ELR (cell line): ENCODE data around the gene ADCY1.

Experiments
- DNase-seq: peaks from one replicate; pipeline ENCODE4 v3.0.0-alpha.2; 2015; ENCODE audit warnings: low read depth

Gene ADCY1

GRCh38 chr7:45625714-45626440, 51.7 kb downstream of the ADCY1 start:
- DNase-seq = no peak

- no peak for DNase-seq
Measured at GRCh38 chr7:45626441-45627430, 52.6 kb downstream of the ADCY1 start.

- no peak for DNase-seq
Measured at GRCh38 chr7:45627691-45628456, 53.7 kb downstream of the ADCY1 start.

DNA sequence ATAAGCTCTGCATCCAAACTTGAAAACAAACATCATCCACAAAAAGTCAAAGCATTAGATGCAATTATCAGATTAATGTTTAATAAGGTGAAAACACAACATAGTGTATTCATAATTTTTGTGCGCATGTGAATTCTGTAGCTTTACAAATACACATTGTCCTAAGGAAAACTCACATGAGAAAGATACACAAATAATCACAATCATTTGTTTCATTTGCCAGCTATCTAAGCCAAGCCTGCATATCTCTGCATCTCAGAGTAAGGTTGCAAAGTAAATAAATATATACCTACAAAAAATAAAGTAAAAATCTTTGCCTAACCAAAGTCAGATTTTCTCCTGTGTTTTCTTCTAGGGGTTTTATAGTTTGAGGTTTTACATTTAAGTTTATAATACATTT, 57.4 kb downstream of the ADCY1 start:
- no peak for DNase-seq

DNA sequence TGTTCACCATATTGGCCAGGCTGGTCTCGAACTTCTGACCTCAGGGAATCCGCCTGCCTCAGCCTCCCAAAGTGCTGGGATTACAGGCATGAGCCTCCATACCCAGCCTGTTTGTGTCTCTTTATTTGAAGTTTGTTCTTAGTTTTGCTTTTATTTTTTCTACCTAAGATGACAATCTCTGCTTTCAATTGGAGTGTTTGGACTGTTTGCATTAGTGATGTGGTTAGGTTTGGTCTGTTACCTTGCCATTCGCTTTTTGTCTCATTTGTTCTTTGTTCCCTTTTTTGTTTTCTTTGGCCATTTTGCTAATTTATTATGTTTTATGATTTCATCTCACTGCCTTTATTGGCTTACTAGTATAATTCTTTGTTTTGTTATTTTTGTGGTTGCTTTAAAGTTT, 62.6 kb downstream of the ADCY1 start:
- DNase-seq = no peak

GRCh38 chr7:45638916-45639315, 64.7 kb downstream of the ADCY1 start:
- DNase-seq = no peak

DNA sequence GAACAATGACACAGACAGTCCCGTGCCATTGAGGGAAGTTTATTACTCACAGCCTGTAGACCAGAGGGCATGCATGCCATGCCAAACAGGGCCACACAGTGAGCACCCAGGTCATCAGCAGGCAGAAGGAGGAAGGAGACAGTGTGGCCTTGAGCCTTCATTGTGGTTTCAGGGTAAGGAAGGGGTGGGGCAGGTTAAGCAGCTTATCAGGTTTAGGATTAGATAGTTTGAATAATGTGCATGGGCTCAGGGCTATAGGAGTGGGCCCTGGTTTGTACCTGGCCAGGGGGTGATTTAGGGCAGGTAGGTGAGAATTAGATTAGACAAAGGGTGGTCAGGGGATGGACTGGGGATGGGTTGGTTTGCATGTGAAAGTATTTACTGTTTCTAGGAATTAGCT, 67.9 kb downstream of the ADCY1 start:
- DNase-seq = no peak

DNA sequence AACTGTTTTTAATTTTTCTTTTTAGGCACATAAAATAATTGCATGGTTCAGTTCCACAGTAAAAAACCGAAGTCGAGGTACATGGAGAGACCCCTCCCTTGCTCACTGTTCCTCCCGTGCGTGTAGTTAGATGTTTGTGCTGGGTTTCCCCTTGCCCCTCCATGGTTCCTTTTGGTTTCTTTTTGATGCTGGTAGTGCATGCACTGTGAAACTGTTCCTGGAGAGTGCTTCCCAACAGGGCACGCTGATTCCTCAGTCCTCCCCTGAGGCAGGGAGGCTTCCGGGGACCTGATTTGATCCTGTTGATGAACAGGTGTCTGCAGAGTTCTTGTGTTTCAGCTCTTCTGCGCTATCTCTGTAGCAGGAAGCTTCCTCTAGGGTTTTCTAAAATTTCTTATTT, 69.5 kb downstream of the ADCY1 start:
- DNase-seq = no peak

DNA sequence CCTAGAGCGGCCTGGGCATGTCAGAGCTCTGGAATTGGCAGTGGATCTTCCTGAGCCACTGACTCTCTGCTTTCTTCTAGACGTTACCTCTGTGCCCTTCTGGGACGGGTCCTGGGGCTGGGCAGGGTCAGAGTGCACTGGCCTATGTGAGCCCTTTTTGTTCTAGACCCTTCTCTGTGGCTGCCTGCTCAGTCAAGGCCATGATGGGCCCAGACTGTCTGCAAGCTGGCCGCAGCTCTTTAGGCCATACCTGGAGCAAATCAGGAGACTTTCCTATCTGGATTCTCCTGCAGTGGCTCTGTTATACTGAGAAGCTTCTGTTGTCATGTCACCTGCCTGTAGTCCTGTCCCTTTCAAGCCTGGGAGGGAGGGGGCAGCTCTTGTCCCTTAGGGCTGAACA, 70.1 kb downstream of the ADCY1 start:
- DNase-seq = no peak

GRCh38 chr7:45645141-45645969, 71.2 kb downstream of the ADCY1 start:
- DNase-seq = no peak

DNA sequence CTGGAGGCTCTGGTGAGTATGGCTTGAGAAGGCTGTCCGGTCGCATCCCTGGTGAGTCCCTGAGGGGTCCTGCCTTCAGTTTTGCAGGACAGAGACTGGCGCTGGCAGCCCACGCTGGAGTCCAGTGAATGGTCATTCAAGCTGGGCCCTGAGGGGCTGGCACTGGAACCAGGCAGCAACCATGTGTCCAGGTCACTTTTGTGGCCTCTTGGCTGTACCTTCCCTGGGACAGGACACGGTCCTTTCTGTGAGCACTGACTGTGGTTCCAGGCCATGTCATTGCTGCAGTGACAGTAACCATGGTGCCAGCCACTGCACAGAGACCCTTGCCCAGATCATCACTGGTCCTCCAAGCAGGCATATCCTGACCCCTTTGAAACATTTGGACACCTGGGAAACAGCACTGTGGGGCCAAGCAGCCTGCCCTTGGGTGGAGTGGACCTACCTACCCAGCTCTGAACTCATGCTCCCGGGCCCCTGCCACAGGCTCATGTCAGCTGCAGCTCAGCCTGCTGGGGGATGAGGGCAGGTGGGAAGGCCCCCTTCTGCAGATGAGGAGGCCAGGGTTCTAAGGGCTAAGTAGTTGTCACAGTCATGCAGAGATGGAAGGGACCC, 72.1 kb downstream of the ADCY1 start:
- no peak for DNase-seq

DNA sequence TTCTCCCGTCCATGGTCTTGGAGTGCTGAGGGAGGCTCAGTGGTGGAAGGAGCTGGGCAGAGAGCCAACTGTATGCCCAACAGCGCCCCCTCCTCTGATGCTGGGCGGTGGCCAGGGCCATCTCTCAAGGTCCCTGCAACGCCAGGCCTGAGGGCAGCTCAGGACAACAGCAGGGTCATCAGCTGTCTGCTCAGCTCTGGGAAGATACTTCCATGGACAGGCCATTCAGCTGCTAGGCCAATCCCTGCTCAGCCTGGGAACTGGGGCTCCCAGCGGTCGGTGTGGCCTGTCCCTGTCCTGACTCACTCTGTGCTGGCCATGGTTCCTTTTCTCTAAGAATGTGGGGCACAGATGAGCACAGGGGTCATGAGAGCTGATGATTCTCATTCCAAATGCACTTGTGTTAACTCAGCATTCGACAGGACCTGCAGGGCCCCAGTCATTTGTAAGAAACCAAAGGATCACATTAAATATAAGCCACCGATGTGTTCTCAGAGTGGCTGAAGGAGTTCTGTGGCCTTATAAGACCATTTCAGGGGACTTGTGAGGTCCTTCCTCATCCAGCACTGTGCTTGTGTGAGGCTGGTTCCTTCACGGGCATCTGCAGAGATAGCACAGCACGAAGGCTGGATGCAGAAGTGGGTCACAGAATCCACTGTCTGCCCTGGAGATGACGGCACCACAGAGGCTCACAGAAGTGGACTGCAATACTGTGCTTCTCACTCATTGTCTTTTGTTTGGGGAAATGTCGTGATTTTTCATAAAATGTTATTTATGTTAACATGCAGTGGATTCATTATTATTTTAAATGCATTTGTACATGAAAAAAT, 73.0 kb downstream of the ADCY1 start:
- DNase-seq = peak; percentile 37

- no peak for DNase-seq
Measured at GRCh38 chr7:45647967-45648670, 74.0 kb downstream of the ADCY1 start.

GRCh38 chr7:45648671-45648995, 74.5 kb downstream of the ADCY1 start:
- no peak for DNase-seq

- DNase-seq = no peak
Measured at GRCh38 chr7:45649560-45650346, 75.6 kb downstream of the ADCY1 start.

DNA sequence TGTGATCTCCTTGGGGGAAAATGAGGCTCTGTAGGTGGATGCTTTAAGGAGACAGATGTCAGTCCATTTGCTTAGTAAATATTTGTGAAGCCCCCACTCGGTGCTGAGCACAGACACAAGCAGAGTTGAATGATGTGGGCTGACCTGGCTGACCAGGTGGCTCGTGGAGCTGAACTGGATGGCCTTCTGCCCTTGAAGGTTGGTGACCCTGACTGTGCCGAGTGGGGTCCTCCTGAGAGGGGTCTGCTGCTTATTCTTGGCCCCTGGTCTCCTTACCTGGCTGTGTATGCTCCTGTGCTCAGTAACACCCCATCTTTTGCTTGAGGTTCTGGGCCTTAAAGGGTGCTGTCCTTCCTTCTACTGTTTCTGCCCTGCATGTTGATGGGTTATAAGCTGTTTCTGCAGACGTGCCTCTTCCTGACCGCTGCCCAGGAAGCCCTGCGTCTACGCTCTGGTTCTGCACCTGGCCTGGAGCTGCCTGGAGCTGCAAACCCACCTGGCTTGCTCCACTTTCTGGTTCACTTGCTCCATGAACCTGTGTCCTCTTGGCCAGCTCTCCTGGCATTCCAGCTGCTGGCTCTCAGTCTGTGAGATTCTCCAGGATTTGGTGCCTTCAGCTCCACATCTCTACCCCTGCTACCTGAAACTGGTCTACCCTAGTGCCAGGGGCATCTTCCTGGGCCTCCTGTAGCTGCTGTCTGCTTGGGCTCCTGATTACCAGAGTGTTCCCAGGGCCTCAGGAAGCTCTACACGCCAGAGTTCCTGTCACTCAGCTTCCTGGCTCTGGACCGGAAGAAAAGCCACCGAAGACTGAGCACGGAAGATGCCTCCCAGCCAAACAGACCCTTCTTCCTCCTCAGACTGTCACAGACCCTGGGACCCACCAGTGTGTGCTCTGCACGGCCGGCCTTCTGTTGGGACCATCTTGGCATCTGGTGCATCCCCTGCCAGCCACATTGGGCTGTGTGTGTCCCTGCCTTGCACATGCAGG, 76.5 kb downstream of the ADCY1 start:
- no peak for DNase-seq

DNA sequence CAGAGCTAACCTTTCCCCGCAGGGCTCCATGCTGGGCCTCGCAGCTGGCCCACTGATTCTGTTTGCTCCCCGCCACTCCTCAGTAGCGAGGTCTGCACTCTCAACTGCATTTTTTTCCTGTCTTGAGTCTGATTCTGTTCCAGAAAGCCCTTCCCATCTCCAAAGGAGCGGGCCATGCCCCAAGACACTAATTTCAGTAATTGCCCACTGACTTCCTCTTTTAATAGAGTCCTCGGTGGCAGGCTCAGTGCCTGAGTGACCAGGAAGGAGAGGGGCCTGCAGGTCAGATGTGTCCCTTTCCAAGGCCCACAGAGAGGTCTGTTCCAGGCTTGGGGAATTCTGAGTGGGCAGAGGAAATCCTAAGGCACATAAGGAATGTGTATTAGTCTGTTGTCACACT, 77.4 kb downstream of the ADCY1 start:
- no peak for DNase-seq

GRCh38 chr7:45652630-45653029, 78.5 kb downstream of the ADCY1 start:
- no peak for DNase-seq
